Sigmoid colon (tissue), 7 donors: Measurements from ENCODE around the gene NTPCR. TPM values are rescaled to one million over a fixed set of nuclear protein-coding genes. Genes with fewer than 3 reads are reported as not detected.

ENCODE experiments used
- DNase-seq: peaks from one replicate; pipeline ENCODE4 v3.0.0-alpha.2; 2019
- H3K27ac ChIP-seq, 4 donors: fragments of 200-600 bp; sonication (generic); one replicate each; pipeline ENCODE4 v1.5.1; 2016 to 2019; ENCODE audit warnings: mild to moderate bottlenecking in 1 of 4
- H3K27me3 ChIP-seq, 3 donors: fragments of 200-600 bp; sonication (generic); one replicate each; pipeline ENCODE4 v1.5.1; 2019; ENCODE audit warnings: mild to moderate bottlenecking in 1 of 3
- H3K36me3 ChIP-seq, 4 donors: fragments of 200-600 bp; sonication (generic); one replicate each; pipeline ENCODE4 v1.5.1; 2016 to 2019
- H3K4me1 ChIP-seq, 4 donors: fragments of 200-600 bp; sonication (generic); one replicate each; pipeline ENCODE4 v1.5.1; 2017 to 2019
- H3K4me3 ChIP-seq, 4 donors: fragments of 200-600 bp; sonication (generic); one replicate each; pipeline ENCODE4 v1.5.1; 2017 to 2019; ENCODE audit warnings: mild to moderate bottlenecking in 2 of 4, moderate library complexity in 1 of 4
- H3K9me3 ChIP-seq, 4 donors: fragments of 200-600 bp in 3 of 4; sonication (generic) in 3 of 4; one replicate each; pipeline versions ENCODE4 v1.5.1 to v1.6.1; 2013 to 2019
- CTCF ChIP-seq, 4 experiments: fragments of 450-650 bp in 3 of 4; fragments of 200-600 bp in 1 of 4; IDR thresholded peaks; one replicate each; pipeline ENCODE4 v1.5.1; 2016 to 2019; ENCODE audit warnings: antibody characterized with exemption in 4 of 4, mild to moderate bottlenecking in 3 of 4, moderate library complexity in 2 of 4
- EP300 ChIP-seq, 4 donors: sonication (generic); formaldehyde crosslinking; IDR thresholded peaks; one replicate each; pipeline ENCODE4 v1.6.1; 2017; ENCODE audit warnings: antibody characterized with exemption in 4 of 4
- POLR2A ChIP-seq, 2 donors: fragments of 450-650 bp; IDR thresholded peaks; one replicate each; pipeline ENCODE4 v1.6.1; 2016; ENCODE audit warnings: antibody characterized with exemption in 2 of 2, mild to moderate bottlenecking in 2 of 2, moderate library complexity in 2 of 2
- POLR2AphosphoS5 ChIP-seq, 4 donors: sonication (generic); formaldehyde crosslinking; IDR thresholded peaks; one replicate each; pipeline ENCODE4 v1.6.1; 2017; ENCODE audit warnings: antibody characterized with exemption in 4 of 4
- WGBS, 2 donors: extraction: QIAGEN DNeasy Blood & Tissue Kit; methylation state at CpG; one replicate each; pipeline ENCODE4 v1.1.7; 2013; 5-methylcytosine and 5-hydroxymethylcytosine counted together
- intact Hi-C: fragments of 100-400 bp; cut with DNase I; formaldehyde crosslinking; loops from one replicate; pipeline ENCODE4 v1.15.1; 2023
- polyA plus RNA-seq, 3 donors: library from polyadenylated mRNA; stranded (reverse); fragments of 200-250 nt; gene quantifications; one replicate each; pipeline ENCODE4 v1.2.3, GENCODE V29; 2013
- total RNA-seq, 4 donors: library from RNA; depleted of rRNA; stranded (reverse); fragments of >200 nt; gene quantifications; one replicate each; pipeline ENCODE4 v1.1.0, GENCODE V29; 2016
- donor health status: healthy with polysubstance abuse.
- donor health status: Bipolar disorder and iron deficiency.
- donor health status: healthy.

Gene NTPCR
- total and polyA plus RNA-seq, 7 donors = 20.5 to 100 (median 43.2) TPM

GRCh38 chr1:232958067-232958466, 7.7 kb downstream of the NTPCR start:
- H3K4me3 ChIP-seq = no peak overlapping the region
- intact Hi-C loops = loop anchor here (10.0 kb wide), 1 partner anchor 153 kb away; the partner anchor contains the start of gene MAP10
- peaks cover 0 to 46% (median 9%) of the 10 kb centered on the region in 4 donors for H3K36me3 ChIP-seq
- DNase-seq = no peak
- WGBS, 2 donors = 98 to 99% methylated on average over 1 of the region's 1 CpG
- peaks cover 0 to 3% (median under 1%) of the 10 kb centered on the region in 4 donors for H3K9me3 ChIP-seq
- no peak overlapping the region for H3K27ac ChIP-seq
- peaks cover 0 to 4% (median 2%) of the 10 kb centered on the region in 4 donors for H3K4me1 ChIP-seq
- TF ChIP-seq CTCF (IDR thresholded peaks at IDR 0.05) (no peak), EP300 (IDR thresholded peaks at IDR 0.05) (no peak), POLR2A (IDR thresholded peaks at IDR 0.05) (no peak), POLR2AphosphoS5 (IDR thresholded peaks at IDR 0.05) (no peak)
- H3K27me3 ChIP-seq = no peaks in the 10 kb centered on the region

GRCh38 chr1:232962761-232963745, 12.6 kb downstream of the NTPCR start:
- H3K27ac ChIP-seq = peak overlapping the region in 3 of 4 donors; percentile 45 to 51 (median 46)
- peaks cover 0 to 19% (median 8%) of the 10 kb centered on the region in 4 donors for H3K4me1 ChIP-seq
- TF ChIP-seq POLR2A (IDR thresholded peaks at IDR 0.05) (no peak), CTCF (IDR thresholded peaks at IDR 0.05) (no peak), EP300 (IDR thresholded peaks at IDR 0.05) (no peak), POLR2AphosphoS5 (IDR thresholded peaks at IDR 0.05) (peak in 1 of 4 donors; percentile 20)
- 51 to 70% methylated on average over 10 of the region's 10 CpGs for WGBS, 2 donors
- H3K9me3 ChIP-seq = peaks cover 0 to 3% (median under 1%) of the 10 kb centered on the region in 4 donors
- DNase-seq = no peak
- intact Hi-C loops = no loop called here
- peaks cover 0 to 37% (median 7%) of the 10 kb centered on the region in 4 donors for H3K36me3 ChIP-seq
- no peaks in the 10 kb centered on the region for H3K27me3 ChIP-seq
- H3K4me3 ChIP-seq = no peak overlapping the region

GRCh38 chr1:232964601-232965000, 14.2 kb downstream of the NTPCR start:
- intact Hi-C loops = no loop called here
- TF ChIP-seq POLR2A (IDR thresholded peaks at IDR 0.05) = no peak
- TF ChIP-seq CTCF (IDR thresholded peaks at IDR 0.05) = no peak
- no peak for TF ChIP-seq POLR2AphosphoS5 (IDR thresholded peaks at IDR 0.05)
- TF ChIP-seq EP300 (IDR thresholded peaks at IDR 0.05) = no peak
- peaks cover 0 to 31% (median 2%) of the 10 kb centered on the region in 4 donors for H3K36me3 ChIP-seq
- H3K9me3 ChIP-seq = no peaks in the 10 kb centered on the region
- H3K27ac ChIP-seq = no peak overlapping the region
- no peaks in the 10 kb centered on the region for H3K27me3 ChIP-seq
- no peak overlapping the region for H3K4me3 ChIP-seq
- no peak for DNase-seq
- 93% methylated on average over 4 of the region's 4 CpGs for WGBS, 2 donors
- peaks cover 0 to 19% (median 8%) of the 10 kb centered on the region in 4 donors for H3K4me1 ChIP-seq

- 78 to 86% methylated on average over 10 of the region's 10 CpGs for WGBS, 2 donors
- no peak overlapping the region for H3K4me3 ChIP-seq
- TF ChIP-seq EP300 (IDR thresholded peaks at IDR 0.05) (no peak), POLR2A (IDR thresholded peaks at IDR 0.05) (no peak), POLR2AphosphoS5 (IDR thresholded peaks at IDR 0.05) (no peak), CTCF (IDR thresholded peaks at IDR 0.05) (no peak)
- H3K36me3 ChIP-seq = peaks cover 4 to 33% (median 4%) of the 10 kb centered on the region in 4 donors
- no peaks in the 10 kb centered on the region for H3K27me3 ChIP-seq
- intact Hi-C loops = no loop called here
- no peak for DNase-seq
- H3K9me3 ChIP-seq = no peaks in the 10 kb centered on the region
- peaks cover 0 to 19% (median 8%) of the 10 kb centered on the region in 4 donors for H3K4me1 ChIP-seq
- H3K27ac ChIP-seq = peak overlapping the region in 1 of 4 donors; percentile 40
These were observed 14.9 kb downstream of the NTPCR start for GRCh38 chr1:232965124-232965911.
